Measurements from ENCODE around the gene RRAGD.

Gene RRAGD

DNA sequence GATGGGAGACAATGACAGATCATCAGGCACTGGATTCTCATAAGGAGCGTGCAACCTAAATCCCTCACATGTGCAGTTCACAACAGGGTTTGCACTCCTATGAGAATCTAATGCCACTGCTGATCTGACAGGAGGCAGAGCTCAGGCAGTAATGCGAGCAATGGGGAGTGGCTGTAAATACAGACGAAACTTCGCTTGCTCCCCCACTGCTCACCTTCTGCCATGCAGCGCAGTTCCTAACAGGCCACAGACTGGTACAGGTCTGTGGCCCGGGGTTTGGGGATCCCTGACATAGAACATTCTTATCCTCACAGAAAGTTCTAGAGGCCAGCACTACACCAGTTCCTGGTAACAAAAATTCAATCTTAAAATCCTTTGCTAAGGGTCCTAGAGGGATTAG is 23.2 kb downstream of the RRAGD start:
- no peak for DNase-seq (ENCODE audit: insufficient read length)
- TF ChIP-seq POLR2A (IDR thresholded peaks at IDR 0.05; ENCODE audit: low read depth, low read length) (no peak), POLR2AphosphoS5 (IDR thresholded peaks at IDR 0.05; ENCODE audit: low read depth, low read length) (no peak), TAF1 (IDR thresholded peaks at IDR 0.05; ENCODE audit: borderline replicate concordance, low read depth, low read length) (no peak)
- peak; percentile 57 for FAIRE-seq

DNA sequence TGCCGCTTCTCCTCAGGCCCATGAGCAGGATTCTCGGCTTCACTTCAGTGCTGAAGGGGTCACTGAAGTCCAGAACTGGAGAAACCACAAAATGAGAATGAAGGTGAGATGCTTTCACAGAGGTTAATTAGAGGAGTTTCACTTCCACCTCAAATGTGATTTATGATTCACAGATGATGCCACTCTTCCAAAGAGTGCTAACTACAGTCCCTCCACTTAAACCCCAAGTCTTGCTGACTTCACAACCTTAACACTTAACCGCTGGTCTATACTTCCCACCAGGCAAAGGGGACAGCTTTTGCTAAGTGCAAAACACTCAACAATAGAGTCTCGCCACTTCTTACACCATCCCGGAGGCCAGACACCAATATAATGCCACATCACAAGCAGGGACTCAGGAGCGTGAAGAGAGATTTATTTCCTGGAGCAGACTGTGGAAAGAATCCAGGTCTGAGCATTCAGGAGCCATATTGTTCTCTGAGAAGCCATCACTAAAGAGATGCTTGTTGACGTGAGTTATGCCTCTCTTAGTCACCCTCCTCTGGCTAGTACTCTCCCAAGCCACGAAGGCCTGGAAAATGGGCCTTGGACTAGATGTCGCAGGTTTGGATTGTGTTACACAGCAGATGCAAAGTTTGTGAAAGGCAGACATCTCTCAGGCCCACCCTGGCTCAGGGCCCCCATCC is 24.4 kb downstream of the RRAGD start:
- DNase-seq (ENCODE audit: insufficient read length) (peak; percentile 35), FAIRE-seq (peak; percentile 90)
- no peak for TF ChIP-seq POLR2A (IDR thresholded peaks at IDR 0.05; ENCODE audit: low read depth, low read length)
- TF ChIP-seq TAF1 (IDR thresholded peaks at IDR 0.05; ENCODE audit: borderline replicate concordance, low read depth, low read length): no peak
- no peak for TF ChIP-seq POLR2AphosphoS5 (IDR thresholded peaks at IDR 0.05; ENCODE audit: low read depth, low read length)

DNA sequence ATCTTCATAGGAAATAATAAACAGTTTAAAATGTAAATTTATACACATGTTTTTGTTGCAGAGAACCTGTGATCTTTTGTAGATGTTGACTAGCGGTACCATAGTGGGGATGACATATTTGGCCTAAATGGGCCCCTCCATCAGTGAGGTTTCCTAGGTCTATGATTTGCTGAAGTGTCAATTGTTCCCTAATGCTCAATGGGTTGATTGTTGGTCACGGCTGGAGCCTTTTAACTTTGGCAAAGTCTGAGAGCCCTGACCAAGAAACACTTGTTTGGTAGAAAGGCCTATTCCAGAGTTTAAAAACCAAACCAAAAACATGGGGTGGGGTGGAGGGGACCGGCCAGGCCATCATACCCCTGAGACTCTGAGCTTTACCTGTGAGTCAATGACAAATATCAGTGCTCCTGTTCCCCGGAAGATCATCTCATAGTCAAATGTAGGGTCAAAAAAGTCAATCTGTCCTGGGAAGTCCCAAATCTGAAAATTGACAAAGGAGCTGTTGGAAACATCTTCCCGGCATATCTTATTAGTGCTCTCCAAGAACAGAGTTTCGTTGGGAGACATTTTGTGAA is 25.1 kb downstream of the RRAGD start:
- no peak for FAIRE-seq
- TF ChIP-seq TAF1 (IDR thresholded peaks at IDR 0.05; ENCODE audit: borderline replicate concordance, low read depth, low read length) (no peak), POLR2AphosphoS5 (IDR thresholded peaks at IDR 0.05; ENCODE audit: low read depth, low read length) (no peak), POLR2A (IDR thresholded peaks at IDR 0.05; ENCODE audit: low read depth, low read length) (no peak)
- DNase-seq (ENCODE audit: insufficient read length): no peak

DNA sequence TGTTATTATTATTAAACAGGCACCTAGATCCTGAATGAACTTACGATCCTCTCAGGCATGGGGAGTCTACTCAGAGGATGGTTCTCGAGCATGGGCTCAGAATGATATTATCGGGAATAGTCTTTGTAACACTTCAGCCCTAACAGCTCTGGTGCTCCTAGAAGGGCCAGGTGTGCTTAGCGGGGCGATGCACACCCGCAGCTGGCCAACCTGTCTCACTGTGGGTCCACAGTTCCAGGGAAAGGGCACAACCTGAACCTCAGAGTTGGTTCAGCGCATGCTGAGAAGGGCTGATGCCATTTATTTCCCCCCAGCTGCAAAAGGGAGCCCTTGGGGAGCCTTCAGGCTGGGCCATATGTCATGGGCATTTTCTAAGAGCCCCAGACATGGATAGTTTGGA is 26.2 kb downstream of the RRAGD start:
- FAIRE-seq: no peak
- no peak for DNase-seq (ENCODE audit: insufficient read length)
- TF ChIP-seq TAF1 (IDR thresholded peaks at IDR 0.05; ENCODE audit: borderline replicate concordance, low read depth, low read length) (no peak), POLR2AphosphoS5 (IDR thresholded peaks at IDR 0.05; ENCODE audit: low read depth, low read length) (no peak), POLR2A (IDR thresholded peaks at IDR 0.05; ENCODE audit: low read depth, low read length) (no peak)

DNA sequence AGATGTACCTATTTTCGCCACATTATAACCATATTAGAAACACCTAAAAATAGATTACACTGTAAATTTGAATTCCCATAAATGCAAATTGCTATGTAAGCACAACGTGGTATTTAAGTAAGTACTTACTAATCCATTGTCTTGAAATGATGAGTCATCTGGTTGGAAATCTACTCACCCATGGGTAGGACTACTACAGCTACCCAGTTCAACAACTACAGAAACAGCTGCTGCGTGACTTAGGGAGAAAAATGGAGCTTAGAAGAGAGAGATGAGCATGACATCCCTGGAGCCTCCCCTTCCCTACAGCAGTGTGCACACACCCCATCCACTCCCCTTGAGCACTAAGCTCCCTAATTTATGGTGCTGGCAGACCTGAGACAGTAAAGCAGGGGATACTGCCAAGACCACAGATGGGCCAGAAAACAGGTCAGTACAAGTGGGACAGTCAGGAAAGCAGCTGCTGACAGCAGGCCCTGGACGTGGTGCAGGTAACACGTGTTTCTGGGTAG is 26.9 kb downstream of the RRAGD start:
- TF ChIP-seq TAF1 (IDR thresholded peaks at IDR 0.05; ENCODE audit: borderline replicate concordance, low read depth, low read length): no peak
- TF ChIP-seq POLR2A (IDR thresholded peaks at IDR 0.05; ENCODE audit: low read depth, low read length): no peak
- no peak for TF ChIP-seq POLR2AphosphoS5 (IDR thresholded peaks at IDR 0.05; ENCODE audit: low read depth, low read length)
- peak; percentile 70 for FAIRE-seq
- DNase-seq (ENCODE audit: insufficient read length): no peak

DNA sequence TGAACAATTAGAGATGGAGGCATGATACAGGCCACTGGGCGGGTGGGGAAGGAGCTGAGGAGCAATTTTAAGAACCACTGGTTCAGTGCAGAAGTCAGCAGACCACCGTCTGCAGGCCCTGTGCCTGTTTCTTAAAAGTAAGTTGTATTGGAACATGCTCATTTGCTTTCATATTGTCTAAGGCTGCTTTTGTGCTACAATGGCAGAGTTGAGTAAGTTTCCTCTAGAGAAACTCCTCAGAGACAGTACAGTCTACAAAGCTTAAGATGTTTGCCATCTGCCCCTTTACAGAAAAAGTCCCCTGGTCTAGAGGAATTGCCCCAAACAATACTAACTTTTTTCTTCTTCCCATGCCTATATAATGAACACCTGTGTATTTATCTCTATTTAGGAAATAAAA is 31.0 kb downstream of the RRAGD start:
- TF ChIP-seq POLR2A (IDR thresholded peaks at IDR 0.05; ENCODE audit: low read depth, low read length) (no peak), POLR2AphosphoS5 (IDR thresholded peaks at IDR 0.05; ENCODE audit: low read depth, low read length) (no peak), TAF1 (IDR thresholded peaks at IDR 0.05; ENCODE audit: borderline replicate concordance, low read depth, low read length) (no peak)

DNA sequence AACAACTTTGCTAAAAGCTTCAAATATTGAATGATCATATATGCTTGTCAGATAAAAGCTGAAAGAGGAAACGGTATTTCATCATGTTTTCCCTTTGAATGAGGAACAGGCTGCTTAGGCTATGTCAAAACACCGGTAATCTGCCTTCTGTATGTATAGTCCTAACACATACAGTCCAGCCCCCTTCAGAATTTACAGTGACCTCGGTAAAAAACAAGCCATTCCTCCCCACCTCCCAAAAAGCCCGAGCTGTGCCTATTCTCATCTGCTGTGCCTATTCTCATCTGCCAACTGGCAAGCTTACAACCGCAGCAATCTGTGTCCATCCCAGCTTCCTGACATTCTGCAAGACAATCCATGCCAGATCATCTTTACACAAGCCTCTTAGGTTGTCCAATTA is 32.8 kb downstream of the RRAGD start:
- FAIRE-seq (no peak), DNase-seq (ENCODE audit: insufficient read length) (no peak)
- TF ChIP-seq POLR2AphosphoS5 (IDR thresholded peaks at IDR 0.05; ENCODE audit: low read depth, low read length) (no peak), POLR2A (IDR thresholded peaks at IDR 0.05; ENCODE audit: low read depth, low read length) (no peak), TAF1 (IDR thresholded peaks at IDR 0.05; ENCODE audit: borderline replicate concordance, low read depth, low read length) (no peak)

More for the DNA sequence above, 31.0 kb downstream of the RRAGD start:
- FAIRE-seq (peak; percentile 48), DNase-seq (ENCODE audit: insufficient read length) (no peak)

DNA sequence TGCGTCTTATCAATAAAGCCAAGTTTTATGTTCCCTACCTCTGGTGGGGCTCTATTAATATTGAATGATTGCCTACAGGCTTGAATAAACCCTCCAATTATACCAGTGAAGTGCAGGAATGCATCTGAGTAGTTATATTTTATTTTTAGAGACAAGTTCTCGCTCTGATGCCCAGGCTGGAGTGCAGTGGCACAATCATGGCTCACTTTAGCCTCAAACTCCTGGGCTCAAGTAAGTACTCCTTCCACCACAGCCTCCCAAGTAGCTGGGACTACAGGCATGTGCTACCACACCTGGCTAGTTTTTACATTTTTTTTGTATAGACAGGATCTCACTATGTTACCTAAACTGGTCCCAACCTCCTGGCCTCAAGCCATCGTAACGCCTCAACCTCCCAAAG is 33.4 kb downstream of the RRAGD start:
- DNase-seq (ENCODE audit: insufficient read length) (no peak), FAIRE-seq (no peak)
- TF ChIP-seq POLR2A (IDR thresholded peaks at IDR 0.05; ENCODE audit: low read depth, low read length) (no peak), POLR2AphosphoS5 (IDR thresholded peaks at IDR 0.05; ENCODE audit: low read depth, low read length) (no peak), TAF1 (IDR thresholded peaks at IDR 0.05; ENCODE audit: borderline replicate concordance, low read depth, low read length) (no peak)

DNA sequence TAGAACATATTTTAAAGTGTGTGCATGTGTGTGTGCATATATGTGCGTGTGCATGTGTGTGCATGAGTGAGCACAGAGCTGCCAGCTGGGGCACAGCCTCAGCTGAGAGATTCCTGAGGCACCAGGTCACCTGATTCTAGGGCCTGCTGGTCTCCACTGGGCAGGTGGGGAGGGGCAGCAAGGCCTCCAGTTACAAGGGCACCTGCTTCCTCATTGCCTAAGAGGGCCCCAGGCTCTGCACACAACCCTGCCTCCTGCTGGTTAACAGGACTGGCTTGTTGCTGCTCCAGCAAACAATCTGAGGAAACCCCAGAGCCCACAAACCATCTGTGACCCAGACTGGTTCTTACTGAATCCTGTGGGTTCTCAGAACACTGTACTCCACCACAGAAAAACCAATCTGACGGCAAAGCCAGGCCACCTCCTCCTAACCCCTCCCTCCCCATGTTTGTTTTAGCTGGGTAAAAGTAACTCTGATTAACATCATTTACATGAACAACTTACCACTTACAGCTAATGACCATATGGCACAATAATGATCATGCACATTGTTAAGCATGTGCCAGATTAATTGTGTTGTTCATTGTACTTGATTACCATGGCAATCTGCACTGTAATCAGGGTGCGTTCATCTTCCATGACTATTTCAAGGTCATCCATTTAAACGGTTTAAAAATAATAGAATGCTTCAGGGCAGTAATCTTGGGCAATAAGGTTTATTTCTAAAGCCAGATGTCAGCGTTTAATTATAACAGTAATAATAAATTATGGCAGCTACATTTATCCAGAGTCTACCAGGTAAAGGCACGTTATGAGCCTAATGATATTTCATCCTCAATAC is 36.4 kb downstream of the RRAGD start:
- no peak for DNase-seq (ENCODE audit: insufficient read length)
- peak; percentile 92 for FAIRE-seq

DNA sequence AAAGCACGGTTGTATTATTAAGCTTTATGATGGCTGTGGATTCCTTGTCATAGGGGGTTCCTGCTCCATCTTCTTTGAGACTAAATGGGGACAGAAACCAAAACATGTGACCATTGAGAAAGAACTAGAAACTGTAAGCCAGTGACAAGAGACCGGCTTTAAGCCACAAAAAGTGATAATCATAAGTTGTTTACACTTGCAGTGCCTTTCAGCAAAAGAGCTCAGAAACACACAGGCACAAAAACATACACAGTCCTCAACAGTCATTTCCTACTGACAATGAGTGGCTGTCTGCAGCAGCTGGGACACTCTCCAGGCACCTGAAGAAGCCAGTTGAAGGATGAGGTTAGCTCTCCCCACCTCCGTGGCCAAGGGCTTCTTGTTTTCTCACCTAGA is 39.6 kb downstream of the RRAGD start:
- no peak for FAIRE-seq

More for the DNA sequence above, 36.4 kb downstream of the RRAGD start:
- no peak for TF ChIP-seq POLR2A (IDR thresholded peaks at IDR 0.05; ENCODE audit: low read depth, low read length)
- no peak for TF ChIP-seq TAF1 (IDR thresholded peaks at IDR 0.05; ENCODE audit: borderline replicate concordance, low read depth, low read length)
- TF ChIP-seq POLR2AphosphoS5 (IDR thresholded peaks at IDR 0.05; ENCODE audit: low read depth, low read length): no peak

DNA sequence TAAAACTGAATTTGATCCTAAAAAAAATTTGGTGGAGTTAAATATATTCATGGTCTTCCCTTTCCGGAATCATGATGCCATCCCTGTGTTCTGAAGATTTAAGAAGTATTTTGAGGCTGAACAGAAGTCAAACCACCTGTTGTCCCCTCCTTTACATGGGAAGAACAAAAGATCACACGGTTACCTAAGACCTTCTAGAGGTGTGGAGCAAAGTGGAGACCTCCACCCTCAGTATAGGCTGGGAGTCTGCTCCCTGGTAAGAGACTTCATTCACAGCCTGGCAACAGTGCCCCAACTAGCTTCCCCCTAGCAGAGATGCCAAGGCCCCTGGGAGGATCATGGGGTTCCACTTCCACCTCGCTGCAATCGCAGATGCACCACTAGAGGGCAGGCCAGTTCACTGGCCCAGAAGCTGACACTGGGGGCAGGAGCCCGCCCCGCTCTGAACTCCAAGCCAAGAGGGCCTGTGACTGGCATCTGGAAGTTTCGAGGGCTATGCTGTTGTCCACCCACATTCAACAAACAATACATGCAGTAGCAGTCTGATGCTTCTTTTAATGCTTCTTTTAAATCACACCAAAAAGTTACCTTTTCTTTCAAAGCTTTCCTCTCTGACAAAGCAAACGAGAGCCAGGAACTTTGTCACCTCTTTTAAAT is 40.1 kb downstream of the RRAGD start:
- FAIRE-seq: peak; percentile 92
- TF ChIP-seq POLR2AphosphoS5 (IDR thresholded peaks at IDR 0.05; ENCODE audit: low read depth, low read length): no peak
- no peak for TF ChIP-seq POLR2A (IDR thresholded peaks at IDR 0.05; ENCODE audit: low read depth, low read length)
- TF ChIP-seq TAF1 (IDR thresholded peaks at IDR 0.05; ENCODE audit: borderline replicate concordance, low read depth, low read length): no peak
- DNase-seq (ENCODE audit: insufficient read length): no peak

More for the DNA sequence above, 39.6 kb downstream of the RRAGD start:
- TF ChIP-seq TAF1 (IDR thresholded peaks at IDR 0.05; ENCODE audit: borderline replicate concordance, low read depth, low read length) (no peak), POLR2A (IDR thresholded peaks at IDR 0.05; ENCODE audit: low read depth, low read length) (no peak), POLR2AphosphoS5 (IDR thresholded peaks at IDR 0.05; ENCODE audit: low read depth, low read length) (no peak)
- DNase-seq (ENCODE audit: insufficient read length): no peak

Measured in GM12892 (cell line).